ENCODE results near the gene FNBP1.
A peak's percentile ranks its signal among the peaks of the same experiment; 100 is the strongest.

Gene FNBP1

GRCh38 chr9:129936222-129936621 is 106.8 kb downstream of the FNBP1 start:
- Histone ChIP-seq H3K9me3 (no peaks in the 10 kb centered on the region), H3K36me3 (no peaks in the 10 kb centered on the region), H3K27me3 (no peaks in the 10 kb centered on the region), H3K4me1 (peaks cover 36% of the 10 kb centered on the region), H3K4me3 (ENCODE audit: low read depth, low read length) (no peak overlapping the region)
- peak; percentile 6; the same call in 1 of the 2 replicates for TF ChIP-seq CTCF (IDR thresholded peaks at IDR 0.05; ENCODE audit: low read depth, low read length)
- DNase-seq = peak; percentile 61

DNA sequence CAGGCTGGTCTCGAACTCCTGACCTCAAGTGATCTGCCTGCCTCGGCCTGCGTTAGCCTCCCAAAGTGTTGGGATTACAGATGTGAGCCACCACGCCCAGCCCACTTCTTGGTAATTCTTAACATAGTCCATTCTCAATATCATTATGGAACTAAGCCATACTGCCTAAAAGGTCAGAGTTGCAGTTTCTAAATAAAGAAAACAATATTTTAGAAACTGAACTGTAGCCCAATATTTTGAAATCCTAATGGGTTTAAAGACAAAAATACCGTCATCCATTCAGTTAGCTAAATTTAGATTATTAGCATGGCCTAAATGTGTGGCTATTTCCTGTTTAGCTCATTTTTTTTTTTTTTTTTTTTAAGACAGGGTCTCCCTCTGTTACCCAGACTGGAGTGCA is 108.2 kb downstream of the FNBP1 start:
- H3K4me1 ChIP-seq = peaks cover 36% of the 10 kb centered on the region
- H3K4me3 ChIP-seq (ENCODE audit: low read depth, low read length) = no peak overlapping the region
- TF ChIP-seq CTCF (IDR thresholded peaks at IDR 0.05; ENCODE audit: low read depth, low read length) = no peak
- H3K36me3 ChIP-seq = no peaks in the 10 kb centered on the region; the same call in 1 of the 2 replicates
- H3K9me3 ChIP-seq = no peaks in the 10 kb centered on the region
- no peak for DNase-seq
- no peaks in the 10 kb centered on the region for H3K27me3 ChIP-seq

GRCh38 chr9:129934041-129934591 is 108.9 kb downstream of the FNBP1 start:
- no peak for DNase-seq
- Histone ChIP-seq H3K27me3 (no peaks in the 10 kb centered on the region), H3K36me3 (no peaks in the 10 kb centered on the region; the same call in 1 of the 2 replicates), H3K4me1 (peaks cover 39% of the 10 kb centered on the region), H3K4me3 (ENCODE audit: low read depth, low read length) (no peak overlapping the region), H3K9me3 (no peaks in the 10 kb centered on the region)
- TF ChIP-seq CTCF (IDR thresholded peaks at IDR 0.05; ENCODE audit: low read depth, low read length) = no peak

GRCh38 chr9:129933185-129934040 is 109.6 kb downstream of the FNBP1 start:
- no peak for DNase-seq
- H3K4me1 ChIP-seq = peaks cover 33% of the 10 kb centered on the region
- TF ChIP-seq CTCF (IDR thresholded peaks at IDR 0.05; ENCODE audit: low read depth, low read length) = no peak
- no peaks in the 10 kb centered on the region for H3K9me3 ChIP-seq
- peaks cover 3% of the 10 kb centered on the region for H3K36me3 ChIP-seq
- H3K4me3 ChIP-seq (ENCODE audit: low read depth, low read length) = no peak overlapping the region
- H3K27me3 ChIP-seq = no peaks in the 10 kb centered on the region

- Histone ChIP-seq H3K36me3 (peaks cover 5% of the 10 kb centered on the region), H3K27me3 (no peaks in the 10 kb centered on the region), H3K4me3 (ENCODE audit: low read depth, low read length) (no peak overlapping the region), H3K4me1 (peaks cover 33% of the 10 kb centered on the region), H3K9me3 (no peaks in the 10 kb centered on the region)
- no peak for DNase-seq
- no peak for TF ChIP-seq CTCF (IDR thresholded peaks at IDR 0.05; ENCODE audit: low read depth, low read length)
Observed at GRCh38 chr9:129932303-129933151, 110.5 kb downstream of the FNBP1 start.

Data from BE2C (cell line).